ENCODE measurements around the gene CCDC88C.
"Not testable (repeated sequence)": the region's sequence is repeated elsewhere in the genome, so short reads cannot be mapped to it uniquely, and the experiment has no call there.

CCDC88C gene

GRCh38 chr14:91417120-91417982 lies at the start of gene CCDC88C:
TSS of gene CCDC88C (minus strand) at chr14:91417820. CDS start at chr14:91417690, 130 bp downstream.
- no peak for FAIRE-seq

GRCh38 chr14:91466192-91466591 lies 48.6 kb upstream of the CCDC88C start:
- FAIRE-seq = no peak

- no peak for FAIRE-seq
Measured at GRCh38 chr14:91464615-91465205, 47.1 kb upstream of the CCDC88C start.

GRCh38 chr14:91458612-91459011 lies 41.0 kb upstream of the CCDC88C start:
- FAIRE-seq = no peak

GRCh38 chr14:91456283-91456682 lies 38.7 kb upstream of the CCDC88C start:
- no peak for FAIRE-seq

GRCh38 chr14:91454580-91454979 lies 37.0 kb upstream of the CCDC88C start:
- FAIRE-seq = no peak

GRCh38 chr14:91454155-91454554 lies 36.5 kb upstream of the CCDC88C start:
- no peak for FAIRE-seq

- no peak for FAIRE-seq
Measured at GRCh38 chr14:91453744-91454143, 36.1 kb upstream of the CCDC88C start.

GRCh38 chr14:91444335-91445020 lies 26.9 kb upstream of the CCDC88C start:
- no peak for FAIRE-seq

GRCh38 chr14:91439345-91439744 lies 21.7 kb upstream of the CCDC88C start:
- no peak for FAIRE-seq

GRCh38 chr14:91438845-91439244 lies 21.2 kb upstream of the CCDC88C start:
- no peak for FAIRE-seq

- not testable (repeated sequence) for FAIRE-seq
Measured at GRCh38 chr14:91436266-91436665, 18.6 kb upstream of the CCDC88C start.

- FAIRE-seq = no peak
Measured at GRCh38 chr14:91429385-91429784, 11.8 kb upstream of the CCDC88C start.

GRCh38 chr14:91428931-91429330 lies 11.3 kb upstream of the CCDC88C start:
- FAIRE-seq = not testable (repeated sequence)

GRCh38 chr14:91425531-91425944 lies 7.9 kb upstream of the CCDC88C start:
- not testable (repeated sequence) for FAIRE-seq

- no peak for FAIRE-seq
Measured at GRCh38 chr14:91424813-91425530, 7.4 kb upstream of the CCDC88C start.

GRCh38 chr14:91420686-91421085 lies 3.1 kb upstream of the CCDC88C start:
- FAIRE-seq = no peak

- FAIRE-seq = no peak
Measured at GRCh38 chr14:91419451-91419850, 1.8 kb upstream of the CCDC88C start.

- FAIRE-seq = no peak
Measured at GRCh38 chr14:91419044-91419397, 1.4 kb upstream of the CCDC88C start.

GRCh38 chr14:91418387-91419043 lies 895 bp upstream of the CCDC88C start:
- no peak for FAIRE-seq

GRCh38 chr14:91417983-91418386 lies 365 bp upstream of the CCDC88C start:
- FAIRE-seq = no peak

GRCh38 chr14:91416744-91417119 lies 888 bp downstream of the CCDC88C start:
- no peak for FAIRE-seq

Data from endometrium (tissue), 2 donors.